Natural killer cell (primary cell): Measurements from ENCODE around the gene SMTNL2. TPM values are rescaled to one million over a fixed set of nuclear protein-coding genes. Genes with fewer than 3 reads are reported as not detected.

Experiments used
- ATAC-seq, 3 donors: fragments of 150-1000 bp in 2 of 3; fragments of 200-7000 bp in 1 of 3; cut with Tn5 transposase; 1 replicate in 1 of 3; 2 replicates in 2 of 3; pipeline ENCODE4 v1.10.0; 2021; ENCODE audit warnings: mild to moderate bottlenecking in 2 of 3, moderate library complexity in 2 of 3
- DNase-seq, 2 donors: peaks; one replicate each; pipeline versions ENCODE4 v3.0.0 to v3.0.0-alpha.2; 2013 to 2021; ENCODE audit warnings: mixed read lengths in 1 of 2
- H3K27ac ChIP-seq: one replicate; pipeline ENCODE4 v1.5.1; 2013; ENCODE audit warnings: mild to moderate bottlenecking, low read length
- H3K27me3 ChIP-seq: one replicate; pipeline ENCODE4 v1.6.1; 2013; ENCODE audit warnings: low read length; ENCODE audit not compliant: control insufficient read depth, insufficient read depth
- H3K36me3 ChIP-seq: one replicate; pipeline ENCODE4 v1.6.1; 2013; ENCODE audit warnings: low read length; ENCODE audit not compliant: control insufficient read depth, insufficient read depth
- H3K4me1 ChIP-seq: one replicate; pipeline ENCODE4 v1.6.1; 2013; ENCODE audit warnings: low read length; ENCODE audit not compliant: control insufficient read depth, insufficient read depth
- H3K4me3 ChIP-seq: one replicate; pipeline ENCODE4 v1.5.1; 2013; ENCODE audit warnings: low read length
- H3K9me3 ChIP-seq: one replicate; pipeline ENCODE4 v1.6.1; 2013; ENCODE audit warnings: low read length; ENCODE audit not compliant: control insufficient read depth, insufficient read depth
- H3K27ac Mint-ChIP-seq, 2 donors: one replicate each; pipeline ENCODE4 v1.8.0; 2022; ENCODE audit warnings: mild to moderate bottlenecking in 2 of 2, mixed read lengths in 2 of 2, moderate library complexity in 1 of 2
- H3K27me3 Mint-ChIP-seq, 2 donors: one replicate each; pipeline ENCODE4 v1.8.0; 2022; ENCODE audit warnings: low read depth in 2 of 2, mixed read lengths in 2 of 2
- H3K36me3 Mint-ChIP-seq: one replicate; pipeline ENCODE4 v1.8.0; 2022; ENCODE audit warnings: mixed read lengths
- H3K4me1 Mint-ChIP-seq, 2 donors: one replicate each; pipeline ENCODE4 v1.8.0; 2022; ENCODE audit warnings: mixed read lengths in 2 of 2
- H3K4me3 Mint-ChIP-seq: one replicate; pipeline ENCODE4 v1.8.0; 2022; ENCODE audit warnings: mild to moderate bottlenecking, moderate library complexity, mixed read lengths
- H3K9me3 Mint-ChIP-seq, 2 donors: one replicate each; pipeline ENCODE4 v1.8.0; 2022; ENCODE audit warnings: mixed read lengths in 2 of 2
- CTCF ChIP-seq: fragments of 200-600 bp; IDR thresholded peaks from one replicate; pipeline ENCODE4 v1.8.0; 2022; ENCODE audit warnings: antibody characterized with exemption
- WGBS: methylation state at CpG from one replicate; pipeline ENCODE4 v1.1.7; 2013; ENCODE audit warnings: missing lambda C conversion rate; ENCODE audit not compliant: insufficient coverage; 5-methylcytosine and 5-hydroxymethylcytosine counted together
- intact Hi-C: fragments of 100-400 bp; cut with micrococcal nuclease; formaldehyde crosslinking; loops from one replicate; pipeline ENCODE4 v1.14.2; 2022
- total RNA-seq, 4 donors: library from RNA; stranded (reverse); fragments of 120-200 nt in 1 of 4; gene quantifications; one replicate each; pipeline versions ENCODE4 v1.2.3 to v1.2.4, GENCODE V29; 2013 to 2022

Gene SMTNL2
- total RNA-seq, 3 donors from 2014 or later (not counting 1 experiment from before 2014, with no cell fraction given), result not detected

GRCh38 chr17:4554997-4555799 lies 29.1 kb upstream of the SMTNL2 start, which contains the start of gene MYBBP1A:
TSS of gene MYBBP1A (minus strand) at chr17:4555384. CDS start at chr17:4555324, 60 bp downstream.
- Mint-ChIP-seq H3K36me3 (no peaks in the 10 kb centered on the region), H3K4me3 (peak within 1 kb of the TSS; percentile 96), H3K27me3 (no peaks in the 10 kb centered on the region), H3K9me3 (no peaks in the 10 kb centered on the region), H3K4me1 (peaks cover 14 to 29% of the 10 kb centered on the region in 2 donors), H3K27ac (peak within 1 kb of the TSS; percentile 97)
- Histone ChIP-seq H3K9me3 (no peaks in the 10 kb centered on the region), H3K27ac (peak within 1 kb of the TSS; percentile 81), H3K36me3 (peaks cover 23% of the 10 kb centered on the region), H3K4me3 (peak within 1 kb of the TSS; percentile 68), H3K27me3 (no peaks in the 10 kb centered on the region), H3K4me1 (peaks cover 21% of the 10 kb centered on the region)
- no peak for TF ChIP-seq CTCF
- WGBS, result under 1% methylated on average over 69 of the region's 69 CpGs
- DNase-seq, result peak; percentile 96 to 99
- intact Hi-C loops, result loop anchor here (1.0 kb wide), 1 partner anchor 10 kb away; no protein-coding TSS in a partner anchor
- peak; percentile 95 to 97 (median 97) for ATAC-seq

GRCh38 chr17:4555873-4556759 lies 28.2 kb upstream of the SMTNL2 start:
- Histone ChIP-seq H3K9me3 (no peaks in the 10 kb centered on the region), H3K27ac (peak overlapping the region; percentile 81), H3K4me1 (peaks cover 21% of the 10 kb centered on the region), H3K27me3 (no peaks in the 10 kb centered on the region), H3K4me3 (peak overlapping the region; percentile 68), H3K36me3 (peaks cover 14% of the 10 kb centered on the region)
- ATAC-seq (no peak), DNase-seq (no peak)
- Mint-ChIP-seq H3K27ac (peak overlapping the region; percentile 97), H3K27me3 (no peaks in the 10 kb centered on the region), H3K9me3 (no peaks in the 10 kb centered on the region), H3K4me3 (peak overlapping the region; percentile 96), H3K4me1 (peaks cover 14 to 29% of the 10 kb centered on the region in 2 donors), H3K36me3 (no peaks in the 10 kb centered on the region)
- WGBS, result 83% methylated on average over 16 of the region's 17 CpGs
- intact Hi-C loops, result loop anchor here (1.0 kb wide), 1 partner anchor 9 kb away; no protein-coding TSS in a partner anchor
- TF ChIP-seq CTCF, result no peak

- Histone ChIP-seq H3K27me3 (no peaks in the 10 kb centered on the region), H3K4me3 (no peak overlapping the region), H3K27ac (no peak overlapping the region), H3K9me3 (no peaks in the 10 kb centered on the region), H3K4me1 (peaks cover 21% of the 10 kb centered on the region), H3K36me3 (peaks cover 7% of the 10 kb centered on the region)
- no peak for TF ChIP-seq CTCF
- Mint-ChIP-seq H3K27me3 (no peaks in the 10 kb centered on the region), H3K4me3 (peak overlapping the region; percentile 96), H3K27ac (peak overlapping the region in 1 of 2 donors; percentile 97), H3K36me3 (no peaks in the 10 kb centered on the region), H3K9me3 (no peaks in the 10 kb centered on the region), H3K4me1 (peaks cover 14 to 30% of the 10 kb centered on the region in 2 donors)
- ATAC-seq, result no peak
- no peak for DNase-seq
- intact Hi-C loops, result no loop called here
- 92% methylated on average over 4 of the region's 4 CpGs for WGBS
These were observed 27.3 kb upstream of the SMTNL2 start for GRCh38 chr17:4556996-4557395.
